Esophagus muscularis mucosa (tissue), 4 donors: ENCODE measurements around the gene LCTL. TPM values are rescaled to one million over a fixed set of nuclear protein-coding genes. Genes with fewer than 3 reads are reported as not detected.

Experiments used
- DNase-seq: peaks from one replicate; pipeline ENCODE4 v3.0.0-alpha.2; 2017; ENCODE audit errors: extremely low spot score
- H3K27ac ChIP-seq, 4 donors: fragments of 200-600 bp; sonication (generic); replicated peaks in 1 of 4; 1 replicate in 3 of 4; 2 replicates in 1 of 4; pipeline ENCODE4 v1.5.1; 2016 to 2019; ENCODE audit warnings: mild to moderate bottlenecking in 1 of 4
- H3K27me3 ChIP-seq, 4 donors: fragments of 200-600 bp; sonication (generic); one replicate each; pipeline versions ENCODE4 v1.5.1 to v1.6.0; 2016 to 2019
- H3K36me3 ChIP-seq, 4 donors: fragments of 200-600 bp; sonication (generic); one replicate each; pipeline ENCODE4 v1.5.1; 2016 to 2019
- H3K4me1 ChIP-seq, 4 donors: fragments of 200-600 bp; sonication (generic); one replicate each; pipeline ENCODE4 v1.5.1; 2016 to 2019
- H3K4me3 ChIP-seq, 4 donors: fragments of 200-600 bp; sonication (generic); 1 replicate in 2 of 4; 2 replicates in 2 of 4; pipeline ENCODE4 v1.5.1; 2016 to 2019; ENCODE audit warnings: mild to moderate bottlenecking in 4 of 4, moderate library complexity in 1 of 4
- H3K9me3 ChIP-seq, 4 donors: fragments of 200-600 bp; sonication (generic); 1 replicate in 3 of 4; 2 replicates in 1 of 4; pipeline ENCODE4 v1.5.1; 2016 to 2019
- EP300 ChIP-seq: sonication (generic); formaldehyde crosslinking; IDR thresholded peaks from one replicate; pipeline ENCODE4 v1.6.1; 2017; ENCODE audit warnings: antibody characterized with exemption
- POLR2A ChIP-seq: fragments of 450-650 bp; IDR thresholded peaks from one replicate; pipeline ENCODE4 v1.6.1; 2017; ENCODE audit warnings: antibody characterized with exemption, moderate library complexity, mild to moderate bottlenecking, low read depth
- POLR2AphosphoS5 ChIP-seq, 2 donors: sonication (generic); formaldehyde crosslinking; IDR thresholded peaks; one replicate each; pipeline ENCODE4 v1.6.1; 2017; ENCODE audit warnings: antibody characterized with exemption in 2 of 2
- WGBS: methylation state at CpG from one replicate; pipeline ENCODE4 v1.1.5; 2018; 5-methylcytosine and 5-hydroxymethylcytosine counted together
- intact Hi-C: fragments of 100-400 bp; cut with DNase I; formaldehyde crosslinking; loops from one replicate; pipeline ENCODE4 v1.15.1; 2023
- total RNA-seq, 4 donors: library from RNA; depleted of rRNA; stranded (reverse); fragments of >200 nt; gene quantifications; one replicate each; pipeline versions ENCODE4 v1.1.0 to v1.2.1, GENCODE V29; 2016
- TF ChIP-seq, protein P1 (sequence below), 3 experiments: fragments of 200-600 bp in 2 of 3; fragments of 450-650 bp in 1 of 3; sonication (generic) in 2 of 3; IDR thresholded peaks; one replicate each; pipeline ENCODE4 v1.5.1; 2017 to 2019; ENCODE audit warnings: antibody characterized with exemption in 3 of 3, mild to moderate bottlenecking in 2 of 3, moderate library complexity in 1 of 3

LCTL gene
- total RNA-seq, 4 donors from 2014 or later: not detected

DNA sequence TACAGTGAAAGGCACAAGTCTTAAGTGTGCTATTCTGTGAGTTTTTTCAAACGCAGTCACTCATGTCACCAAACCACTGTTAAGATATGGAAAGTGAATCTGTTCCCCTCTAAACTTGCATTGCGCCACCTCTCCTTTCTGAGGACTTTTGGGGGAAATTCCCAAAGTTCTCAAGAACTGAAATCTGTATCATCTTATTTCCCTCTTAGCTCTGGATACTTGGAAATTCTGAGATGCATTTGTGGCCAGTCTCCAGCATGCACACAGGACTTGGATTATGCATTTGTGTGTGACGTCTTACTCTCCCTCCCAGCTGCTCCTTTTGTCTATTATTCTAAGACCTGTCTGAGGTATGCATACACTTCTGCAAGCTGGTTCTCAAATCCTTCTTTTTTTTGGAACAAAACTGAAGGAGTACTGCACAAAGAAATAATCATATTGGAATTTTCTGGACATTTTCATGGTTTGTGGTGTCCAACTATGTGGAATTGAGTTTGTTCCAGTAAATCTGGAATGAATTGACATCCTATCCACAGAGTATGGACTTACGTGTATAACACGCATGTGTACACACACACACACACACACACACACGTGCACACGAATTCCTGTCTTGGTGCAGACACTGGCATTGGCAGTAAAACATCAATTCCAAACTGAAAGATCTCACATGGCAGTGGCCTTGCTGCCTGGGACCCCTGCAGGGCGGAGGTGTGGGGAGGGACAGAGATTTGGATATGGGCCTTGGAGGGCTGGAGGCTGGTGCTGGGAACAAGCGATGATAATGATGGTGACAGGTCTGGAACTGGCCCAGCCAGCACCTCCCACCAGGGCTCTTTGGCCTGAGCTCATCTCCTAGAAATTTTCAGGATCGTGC, 8.2 kb upstream of the LCTL start:
- no peak overlapping the region for H3K27ac ChIP-seq
- H3K27me3 ChIP-seq: no peaks in the 10 kb centered on the region
- H3K36me3 ChIP-seq: no peaks in the 10 kb centered on the region
- H3K9me3 ChIP-seq: no peaks in the 10 kb centered on the region
- H3K4me1 ChIP-seq: peaks cover 0 to 14% (median 12%) of the 10 kb centered on the region in 4 donors
- no peak for TF ChIP-seq EP300
- no peak for TF ChIP-seq POLR2AphosphoS5 (IDR thresholded peaks at IDR 0.05)
- TF ChIP-seq, protein P1, sequence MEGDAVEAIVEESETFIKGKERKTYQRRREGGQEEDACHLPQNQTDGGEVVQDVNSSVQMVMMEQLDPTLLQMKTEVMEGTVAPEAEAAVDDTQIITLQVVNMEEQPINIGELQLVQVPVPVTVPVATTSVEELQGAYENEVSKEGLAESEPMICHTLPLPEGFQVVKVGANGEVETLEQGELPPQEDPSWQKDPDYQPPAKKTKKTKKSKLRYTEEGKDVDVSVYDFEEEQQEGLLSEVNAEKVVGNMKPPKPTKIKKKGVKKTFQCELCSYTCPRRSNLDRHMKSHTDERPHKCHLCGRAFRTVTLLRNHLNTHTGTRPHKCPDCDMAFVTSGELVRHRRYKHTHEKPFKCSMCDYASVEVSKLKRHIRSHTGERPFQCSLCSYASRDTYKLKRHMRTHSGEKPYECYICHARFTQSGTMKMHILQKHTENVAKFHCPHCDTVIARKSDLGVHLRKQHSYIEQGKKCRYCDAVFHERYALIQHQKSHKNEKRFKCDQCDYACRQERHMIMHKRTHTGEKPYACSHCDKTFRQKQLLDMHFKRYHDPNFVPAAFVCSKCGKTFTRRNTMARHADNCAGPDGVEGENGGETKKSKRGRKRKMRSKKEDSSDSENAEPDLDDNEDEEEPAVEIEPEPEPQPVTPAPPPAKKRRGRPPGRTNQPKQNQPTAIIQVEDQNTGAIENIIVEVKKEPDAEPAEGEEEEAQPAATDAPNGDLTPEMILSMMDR (IDR thresholded peaks at IDR 0.05): no peak
- DNase-seq: no peak
- intact Hi-C loops: no loop called here
- H3K4me3 ChIP-seq: no peak overlapping the region
- WGBS: 78% methylated on average over 6 of the region's 10 CpGs

DNA sequence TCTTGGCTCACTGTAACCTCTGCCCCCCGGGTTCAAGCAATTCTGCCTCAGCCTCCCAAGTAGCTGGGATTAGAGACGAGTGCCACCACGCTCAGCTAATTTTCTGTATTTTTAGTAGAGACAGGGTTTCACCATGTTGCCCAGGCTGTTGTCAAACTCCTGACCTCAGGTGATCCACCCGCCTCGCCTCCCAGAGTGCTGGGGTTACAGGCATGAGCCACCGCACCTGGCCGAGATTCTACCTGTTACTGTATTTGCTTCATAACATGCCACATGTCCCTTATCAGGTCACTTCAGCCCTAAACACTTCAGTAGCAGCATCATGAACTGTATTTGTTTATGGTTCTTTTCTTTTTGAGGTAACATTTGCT, 7.5 kb upstream of the LCTL start:
- DNase-seq: no peak
- TF ChIP-seq, protein P1 (IDR thresholded peaks at IDR 0.05): no peak
- TF ChIP-seq POLR2AphosphoS5 (IDR thresholded peaks at IDR 0.05) (no peak), EP300 (no peak), POLR2A (no peak)

DNA sequence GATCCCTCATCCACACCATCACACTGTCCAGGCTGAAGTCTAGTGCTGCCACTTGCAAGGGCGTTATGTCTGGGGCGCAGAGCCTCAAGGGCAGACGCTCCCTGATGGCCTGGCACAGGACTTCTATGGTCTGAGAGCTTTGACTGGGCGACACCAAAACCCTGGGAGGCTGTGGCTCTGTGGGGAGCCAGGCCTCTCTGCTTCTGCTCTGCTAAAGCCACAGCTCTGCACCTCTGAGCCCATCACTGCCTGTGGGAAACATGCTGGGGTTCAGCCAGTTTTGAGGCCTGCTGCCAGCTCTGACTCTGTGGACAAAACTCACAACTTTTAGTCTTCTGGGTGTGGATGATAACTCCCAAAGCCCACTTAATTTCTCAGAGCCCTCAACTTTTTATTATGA, 6.3 kb upstream of the LCTL start:
- no peaks in the 10 kb centered on the region for H3K36me3 ChIP-seq
- DNase-seq: peak; percentile 64
- intact Hi-C loops: no loop called here

More for the DNA sequence above, 7.5 kb upstream of the LCTL start:
- Histone ChIP-seq H3K9me3 (no peaks in the 10 kb centered on the region), H3K27me3 (no peaks in the 10 kb centered on the region), H3K27ac (no peak overlapping the region), H3K4me1 (peaks cover 0 to 14% (median 12%) of the 10 kb centered on the region in 4 donors), H3K36me3 (no peaks in the 10 kb centered on the region), H3K4me3 (no peak overlapping the region)
- WGBS: 97% methylated on average over 7 of the region's 7 CpGs
- intact Hi-C loops: no loop called here

DNA sequence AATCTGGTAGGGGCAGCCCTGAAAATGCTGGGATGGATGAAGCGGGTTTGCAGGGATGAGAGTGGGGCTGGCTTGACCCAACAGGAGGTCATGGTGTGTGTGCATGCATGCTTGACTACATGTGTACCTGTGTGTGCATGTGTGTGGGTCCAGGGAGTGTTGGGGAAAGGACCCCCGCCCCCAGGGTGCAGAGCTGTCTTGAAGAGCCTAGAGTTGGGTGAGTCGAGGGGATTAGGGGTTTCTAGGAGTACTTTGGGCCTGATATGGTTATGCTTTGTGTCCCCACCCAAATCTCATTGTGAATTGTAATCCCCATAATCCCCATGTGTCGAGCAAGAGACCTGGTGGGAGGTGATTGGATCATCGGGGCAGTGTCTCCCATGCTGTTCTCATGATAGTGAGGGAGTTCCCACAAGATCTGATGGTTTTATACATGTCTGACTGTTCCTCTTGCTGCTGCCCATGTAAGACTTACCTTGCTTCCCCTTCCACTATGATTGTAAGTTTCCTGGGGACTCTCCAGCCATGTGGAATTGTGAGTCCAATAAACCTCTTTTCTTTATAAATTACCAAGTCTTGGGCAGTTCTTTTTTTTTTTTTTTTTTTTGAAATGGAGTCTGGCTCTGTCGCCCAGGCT, 5.2 kb upstream of the LCTL start:
- intact Hi-C loops: no loop called here
- TF ChIP-seq POLR2AphosphoS5 (IDR thresholded peaks at IDR 0.05) (no peak), EP300 (no peak), POLR2A (no peak)
- TF ChIP-seq, protein P1 (IDR thresholded peaks at IDR 0.05): no peak
- H3K36me3 ChIP-seq: no peaks in the 10 kb centered on the region
- H3K27me3 ChIP-seq: no peaks in the 10 kb centered on the region
- no peak overlapping the region for H3K4me3 ChIP-seq
- H3K4me1 ChIP-seq: peaks cover 9 to 21% (median 18%) of the 10 kb centered on the region in 4 donors
- no peaks in the 10 kb centered on the region for H3K9me3 ChIP-seq
- peak; percentile 70 for DNase-seq
- WGBS: 92% methylated on average over 6 of the region's 6 CpGs
- no peak overlapping the region for H3K27ac ChIP-seq

More for the DNA sequence above, 6.3 kb upstream of the LCTL start:
- no peaks in the 10 kb centered on the region for H3K27me3 ChIP-seq
- H3K27ac ChIP-seq: no peak overlapping the region
- H3K4me3 ChIP-seq: no peak overlapping the region
- WGBS: 100% methylated on average over 3 of the region's 4 CpGs
- TF ChIP-seq, protein P1 (IDR thresholded peaks at IDR 0.05): no peak
- TF ChIP-seq POLR2A (no peak), EP300 (no peak), POLR2AphosphoS5 (IDR thresholded peaks at IDR 0.05) (no peak)
- H3K9me3 ChIP-seq: no peaks in the 10 kb centered on the region
- peaks cover 4 to 17% (median 14%) of the 10 kb centered on the region in 4 donors for H3K4me1 ChIP-seq
